ENCODE measurements around the gene PLEKHO1. TPM values are rescaled to one million over a fixed set of nuclear protein-coding genes. Genes with fewer than 3 reads are reported as not detected.

Gene PLEKHO1
- polyA plus RNA-seq, 1 of the 3 experiments (the other 2 are of a cell fraction), result 33.5 TPM

GRCh38 chr1:150152772-150153456 is 3.2 kb downstream of the PLEKHO1 start (continued):
- TF ChIP-seq CHD2 (IDR thresholded peaks at IDR 0.05; ENCODE audit: low read length, partially characterized antibody), result no peak
- TF ChIP-seq NRF1 (IDR thresholded peaks at IDR 0.05; ENCODE audit: low read depth, low read length), result no peak
- no peak; the same call in 1 of the 2 replicates for TF ChIP-seq RXRA (IDR thresholded peaks at IDR 0.05; ENCODE audit: borderline replicate concordance, low read depth)
- TF ChIP-seq NFIC (IDR thresholded peaks at IDR 0.05; ENCODE audit: borderline replicate concordance), result peak; percentile 27; the same call in 1 of the 2 replicates
- peak in 1 of 2 experiments; percentile 23; a peak in 1 of 4 replicates for TF ChIP-seq EP300 (IDR thresholded peaks at IDR 0.05; ENCODE audit: borderline replicate concordance in 1 of 2, low read depth in 1 of 2, low read length in 1 of 2)
- TF ChIP-seq USF2 (IDR thresholded peaks at IDR 0.05; ENCODE audit: borderline replicate concordance, low read depth, low read length), result no peak
- TF ChIP-seq GABPA (IDR thresholded peaks at IDR 0.05; ENCODE audit: low read depth), result no peak
- no peak for TF ChIP-seq MXI1 (IDR thresholded peaks at IDR 0.05; ENCODE audit: low read depth, low read length)
- no peak for TF ChIP-seq MEF2A (IDR thresholded peaks at IDR 0.05; ENCODE audit: borderline replicate concordance, low read depth)
- no peak for TF ChIP-seq FOXJ3 (CRISPR knock-in tag; IDR thresholded peaks at IDR 0.05)
- no peak for TF ChIP-seq SMC3 (IDR thresholded peaks at IDR 0.05; ENCODE audit: low read depth, low read length)

- peak overlapping the region in 1 of 2 experiments; percentile 50; a peak in 1 of 4 replicates for H3K27ac ChIP-seq (ENCODE audit: low read depth in 2 of 2, low read length in 1 of 2)
- H3K79me2 ChIP-seq (ENCODE audit: insufficient read depth), result peaks cover 55% of the 10 kb centered on the region
- H3K9me3 ChIP-seq, result no peaks in the 10 kb centered on the region
- no peak overlapping the region for H3K4me3 ChIP-seq (ENCODE audit: low read depth in 2 of 2, low read length in 1 of 2)
- WGBS (ENCODE audit: low lambda C conversion rate), result 80% methylated on average over 4 of the region's 4 CpGs
- no peaks in the 10 kb centered on the region for H3K27me3 ChIP-seq (ENCODE audit: insufficient read depth)
- H3F3A ChIP-seq (replicated peaks; ENCODE audit: insufficient read depth), result peaks cover 46% of the 10 kb centered on the region
- H3K9me2 ChIP-seq, result no peaks in the 10 kb centered on the region
- H3K9ac ChIP-seq, result no peak overlapping the region
- DNase-seq, result no peak
- H2AFZ ChIP-seq (ENCODE audit: low read depth), result no peak overlapping the region
- H3K4me2 ChIP-seq, result peak overlapping the region; percentile 18; the same call in 1 of the 2 replicates
- no peaks in the 10 kb centered on the region for H4K20me1 ChIP-seq (ENCODE audit: insufficient read depth)
- POLR2A ChIA-PET, result no interaction called here
- peaks cover 38 to 57% of the 10 kb centered on the region in 2 experiments for H3K36me3 ChIP-seq (replicated peaks in 1 of 2; ENCODE audit: control insufficient read depth in 1 of 2, insufficient read depth in 2 of 2, low read length in 1 of 2)
- H3K4me1 ChIP-seq (ENCODE audit: control insufficient read depth in 1 of 2, insufficient read depth in 2 of 2, low read depth in 1 of 2, low read length in 1 of 2), result peaks cover 20 to 35% of the 10 kb centered on the region in 2 experiments
- TF ChIP-seq YY1 (IDR thresholded peaks at IDR 0.05; ENCODE audit: low read depth), result no peak
- TF ChIP-seq GABPA (IDR thresholded peaks at IDR 0.05; ENCODE audit: low read depth), result no peak
- no peak for TF ChIP-seq CHD2 (IDR thresholded peaks at IDR 0.05; ENCODE audit: low read length, partially characterized antibody)
- no peak for TF ChIP-seq MEF2A (IDR thresholded peaks at IDR 0.05; ENCODE audit: borderline replicate concordance, low read depth)
- TF ChIP-seq POLR2AphosphoS5 (IDR thresholded peaks at IDR 0.05; ENCODE audit: low read depth, low read length), result no peak
- TF ChIP-seq TEAD4 (IDR thresholded peaks at IDR 0.05; ENCODE audit: borderline replicate concordance, insufficient read depth), result no peak
- TF ChIP-seq EZH2phosphoT487 (IDR thresholded peaks at IDR 0.05; ENCODE audit: borderline replicate concordance, low read depth), result no peak
- no peak for TF ChIP-seq RAD21 (IDR thresholded peaks at IDR 0.05; ENCODE audit: low read length)
- no peak for TF ChIP-seq PBX3 (IDR thresholded peaks at IDR 0.05)
- TF ChIP-seq GATA2 (CRISPR knock-in tag; IDR thresholded peaks at IDR 0.05), result no peak
- TF ChIP-seq RFX5 (IDR thresholded peaks at IDR 0.05; ENCODE audit: low read length), result no peak
- TF ChIP-seq IRF3 (IDR thresholded peaks at IDR 0.05; ENCODE audit: low read depth, low read length), result no peak
- TF ChIP-seq USF2 (IDR thresholded peaks at IDR 0.05; ENCODE audit: borderline replicate concordance, low read depth, low read length), result no peak
- TF ChIP-seq FOXJ3 (CRISPR knock-in tag; IDR thresholded peaks at IDR 0.05), result no peak
- no peak for TF ChIP-seq SMC3 (IDR thresholded peaks at IDR 0.05; ENCODE audit: low read depth, low read length)
- no peak for TF ChIP-seq TCF12 (IDR thresholded peaks at IDR 0.05)
- CTCF ChIA-PET, result interaction anchor here (0.8 to 7.1 kb wide), 4 partner anchors 13 to 81 kb away, joined by 3 to 59 read pairs (median 4); no protein-coding TSS in a partner anchor
These were observed 4.4 kb downstream of the PLEKHO1 start for GRCh38 chr1:150154143-150154542.
